ENCODE data around the gene TNNI2.
A peak's percentile ranks its signal among the peaks of the same experiment; 100 is the strongest.
"Not testable (repeated sequence)": the region's sequence is repeated elsewhere in the genome, so short reads cannot be mapped to it uniquely, and the experiment has no call there.

Gene TNNI2

GRCh38 chr11:1875093-1875850 lies 36.5 kb downstream of the TNNI2 start:
- DNase-seq (ENCODE audit: low read depth), result no peak

- DNase-seq (ENCODE audit: low read depth), result not testable (repeated sequence)
Measured at GRCh38 chr11:1875851-1876301, 37.1 kb downstream of the TNNI2 start.

- no peak for DNase-seq (ENCODE audit: low read depth)
Measured at GRCh38 chr11:1876361-1877063, 37.7 kb downstream of the TNNI2 start.

- DNase-seq (ENCODE audit: low read depth), result no peak
Measured at GRCh38 chr11:1877211-1878136, 38.7 kb downstream of the TNNI2 start.

- DNase-seq (ENCODE audit: low read depth), result no peak
Measured at GRCh38 chr11:1878137-1879031, 39.6 kb downstream of the TNNI2 start.

- DNase-seq (ENCODE audit: low read depth), result no peak
Measured at GRCh38 chr11:1879342-1879940, 40.7 kb downstream of the TNNI2 start.

- no peak for DNase-seq (ENCODE audit: low read depth)
Measured at GRCh38 chr11:1879941-1880720, 41.4 kb downstream of the TNNI2 start.

- no peak for DNase-seq (ENCODE audit: low read depth)
Measured at GRCh38 chr11:1880746-1881441, 42.1 kb downstream of the TNNI2 start.

GRCh38 chr11:1881442-1882264 lies 42.9 kb downstream of the TNNI2 start:
- DNase-seq (ENCODE audit: low read depth), result no peak

- DNase-seq (ENCODE audit: low read depth), result peak; percentile 19
Measured at GRCh38 chr11:1882265-1883238, 43.8 kb downstream of the TNNI2 start.

- no peak for DNase-seq (ENCODE audit: low read depth)
Measured at GRCh38 chr11:1883346-1884302, 44.8 kb downstream of the TNNI2 start.

GRCh38 chr11:1884303-1884700 lies 45.5 kb downstream of the TNNI2 start:
- no peak for DNase-seq (ENCODE audit: low read depth)

- not testable (repeated sequence) for DNase-seq (ENCODE audit: low read depth)
Measured at GRCh38 chr11:1886551-1886950, 47.8 kb downstream of the TNNI2 start.

- no peak for DNase-seq (ENCODE audit: low read depth)
Measured at GRCh38 chr11:1887451-1888346, 48.9 kb downstream of the TNNI2 start.

GRCh38 chr11:1888347-1888753 lies 49.6 kb downstream of the TNNI2 start:
- no peak for DNase-seq (ENCODE audit: low read depth)

Data from GM04504 (cell line).